A549 (cell line): Measurements from ENCODE around the gene WBP1L. TPM values are rescaled to one million over a fixed set of nuclear protein-coding genes. Genes with fewer than 3 reads are reported as not detected.

ENCODE experiments used
- ATAC-seq, 2 experiments: fragments of 200-7000 bp in 1 of 2; fragments of >200 bp in 1 of 2; cut with Nextera tagmentation in 1 of 2; cut with Tn5 transposase in 1 of 2; 3 replicates each; pipeline versions ENCODE4 v1.8.0 to v1.9.1; 2018 to 2020; ENCODE audit warnings: mild to moderate bottlenecking in 1 of 2, moderate library complexity in 1 of 2
- CTCF ChIA-PET: fragments of 300-600 bp; sonication (Branson Sonifier 250); formaldehyde crosslinking; extraction: SDS; loops from one replicate; lab custom pipeline; 2021; ENCODE audit warnings: antibody characterized with exemption, inconsistent platforms; lab: Yijun Ruan, JAX
- POLR2A ChIA-PET: fragments of 350-600 bp; formaldehyde crosslinking; extraction: SDS; loops from one replicate; lab custom pipeline; 2021; ENCODE audit warnings: antibody characterized with exemption, inconsistent platforms; lab: Yijun Ruan, JAX
- DNase-seq, 2 experiments: peaks; one replicate each; pipeline versions ENCODE4 v3.0.0 to v3.0.0-alpha.2; 2011 to 2016; ENCODE audit warnings: low read depth in 1 of 2, low spot score in 1 of 2
- FAIRE-seq: peaks from 2 replicates; lab custom pipeline; 2011; peaks lifted over from hg19 to GRCh38; lab: Jason Lieb, UNC
- H3K27ac ChIP-seq, 2 experiments: fragments of >200 bp; sonication (Bioruptor Twin); formaldehyde crosslinking; 3 replicates each; pipeline ENCODE4 v1.5.1; 2016 to 2017
- H3K4me1 ChIP-seq: fragments of >200 bp; sonication (Bioruptor Twin); formaldehyde crosslinking; 3 replicates; pipeline ENCODE4 v1.6.1; 2016
- H3K4me2 ChIP-seq: fragments of >200 bp; sonication (Bioruptor Twin); formaldehyde crosslinking; 3 replicates; pipeline ENCODE4 v1.6.1; 2016
- H3K4me3 ChIP-seq: fragments of >200 bp; sonication (Bioruptor Twin); formaldehyde crosslinking; 3 replicates; pipeline ENCODE4 v1.5.1; 2016
- H3K9me3 ChIP-seq: fragments of >200 bp; sonication (Bioruptor Twin); formaldehyde crosslinking; 3 replicates; pipeline ENCODE4 v1.6.1; 2016
- BHLHE40 ChIP-seq: IDR thresholded peaks from 2 replicates; pipeline ENCODE4 v1.6.1; 2012; ENCODE audit warnings: low read depth, low read length, inconsistent platforms
- CBX8 ChIP-seq: fragments of 200-600 bp; sonication (generic); IDR thresholded peaks from 2 replicates; pipeline ENCODE4 v1.6.1; 2016
- CEBPB ChIP-seq, 2 experiments: fragments of >200 bp in 1 of 2; sonication (Bioruptor Twin) in 1 of 2; formaldehyde crosslinking in 1 of 2; IDR thresholded peaks; 2 replicates each; pipeline ENCODE4 v1.6.1; 2012 to 2016
- CHD2 ChIP-seq: fragments of 150-350 bp; IDR thresholded peaks from 2 replicates; pipeline ENCODE4 v1.6.1; 2014; ENCODE audit warnings: low read length; ENCODE audit not compliant: partially characterized antibody
- FOSL2 ChIP-seq, 2 experiments: fragments of 450-650 bp in 1 of 2; fragments of >200 bp in 1 of 2; sonication (Bioruptor Twin) in 1 of 2; formaldehyde crosslinking; IDR thresholded peaks; 2 replicates each; pipeline versions ENCODE4 v1.5.0 to v1.6.1; 2016 to 2020; ENCODE audit warnings: mild to moderate bottlenecking in 1 of 2, moderate library complexity in 1 of 2
- FOXS1 ChIP-seq: fragments of 250-450 bp; sonication (Bioruptor Pico); IDR thresholded peaks from 2 replicates; pipeline ENCODE4 v1.5.0; 2020; ENCODE audit warnings: mild to moderate bottlenecking, moderate library complexity
- GATA3 ChIP-seq: IDR thresholded peaks from 2 replicates; pipeline ENCODE4 v1.6.1; 2012; ENCODE audit warnings: borderline replicate concordance
- HDAC2 ChIP-seq: fragments of 200-600 bp; sonication (generic); IDR thresholded peaks from 2 replicates; pipeline ENCODE4 v1.6.1; 2016
- HOXA7 ChIP-seq: fragments of 250-450 bp; sonication (Bioruptor Pico); IDR thresholded peaks from 2 replicates; pipeline ENCODE4 v1.5.0; 2020; ENCODE audit warnings: mild to moderate bottlenecking, moderate library complexity
- JUNB ChIP-seq: fragments of >200 bp; sonication (Bioruptor Twin); formaldehyde crosslinking; IDR thresholded peaks from 2 replicates; pipeline ENCODE4 v1.6.1; 2016
- KDM1A ChIP-seq: fragments of 200-600 bp; sonication (generic); IDR thresholded peaks from 2 replicates; pipeline ENCODE4 v1.6.1; 2016; ENCODE audit warnings: low read depth, mild to moderate bottlenecking
- MAFK ChIP-seq: fragments of 450-650 bp; IDR thresholded peaks from 2 replicates; pipeline ENCODE4 v1.6.1; 2014; ENCODE audit not compliant: partially characterized antibody
- NFE2L2 ChIP-seq: fragments of 150-350 bp; conservative IDR thresholded peaks from 2 replicates; pipeline ENCODE4 v1.6.1; 2014; ENCODE audit warnings: low read length
- NPAS2 ChIP-seq: fragments of 250-450 bp; sonication (Bioruptor Pico); IDR thresholded peaks from 2 replicates; pipeline ENCODE4 v1.8.0; 2022; ENCODE audit warnings: mild to moderate bottlenecking, moderate library complexity, borderline replicate concordance
- RARB ChIP-seq: fragments of 250-450 bp; sonication (Bioruptor Pico); IDR thresholded peaks from 2 replicates; pipeline ENCODE4 v1.8.0; 2021; ENCODE audit warnings: mild to moderate bottlenecking, moderate library complexity
- RFX5 ChIP-seq: fragments of 450-650 bp; IDR thresholded peaks from 2 replicates; pipeline ENCODE4 v1.7.1; 2014; ENCODE audit warnings: antibody characterized with exemption, mild to moderate bottlenecking, moderate library complexity
- ZC3H11A ChIP-seq: fragments of 450-650 bp; IDR thresholded peaks from 2 replicates; pipeline ENCODE4 v1.6.1; 2014; ENCODE audit warnings: antibody characterized with exemption, mild to moderate bottlenecking
- ZFP36 ChIP-seq: fragments of 450-650 bp; IDR thresholded peaks from 2 replicates; pipeline ENCODE4 v1.6.1; 2014; ENCODE audit warnings: borderline replicate concordance; ENCODE audit not compliant: partially characterized antibody
- ZNF302 ChIP-seq: fragments of 250-450 bp; sonication (Bioruptor Pico); IDR thresholded peaks from 2 replicates; pipeline ENCODE4 v1.9.0; 2021; ENCODE audit warnings: inconsistent platforms, mild to moderate bottlenecking, moderate library complexity
- ZSCAN20 ChIP-seq: fragments of 250-450 bp; sonication (Bioruptor Pico); IDR thresholded peaks from 2 replicates; pipeline ENCODE4 v1.8.0; 2022; ENCODE audit warnings: mild to moderate bottlenecking, moderate library complexity
- WGBS: methylation state at CpG from one replicate; pipeline ENCODE4 v1.1.6; 2017; ENCODE audit errors: missing lambda C conversion rate; 5-methylcytosine and 5-hydroxymethylcytosine counted together
- polyA plus RNA-seq, 4 experiments: library from polyadenylated mRNA; depleted of rRNA in 3 of 4; stranded (reverse); fragments of >200 nt; fragmentation: RNase III in 1 of 4; extraction: RNeasy Plus Mini Kit Qiagen cat#74134 plus additional on column Dnase treatment in 1 of 4; gene quantifications; 2 replicates in 3 of 4; 3 replicates in 1 of 4; pipeline ENCODE4 v1.2.3, GENCODE V29; 2011 to 2017
- TF ChIP-seq, protein P1 (sequence below): fragments of 250-450 bp; sonication (Bioruptor Pico); IDR thresholded peaks from 2 replicates; pipeline ENCODE4 v1.5.0; 2021; ENCODE audit warnings: mild to moderate bottlenecking, moderate library complexity, borderline replicate concordance
- TF ChIP-seq, protein P2 (sequence below): fragments of 200-600 bp; sonication (generic); IDR thresholded peaks from 2 replicates; pipeline ENCODE4 v1.6.1; 2016; ENCODE audit warnings: antibody characterized with exemption, mild to moderate bottlenecking, moderate library complexity
- TF ChIP-seq, protein P3 (sequence below): fragments of >200 bp; sonication (Bioruptor Twin); formaldehyde crosslinking; IDR thresholded peaks from 2 replicates; pipeline ENCODE4 v1.6.1; 2016

Gene WBP1L
- polyA plus RNA-seq, 2 of the 4 experiments (the other 2 are of a cell fraction) = 19.8 to 23.5 TPM

DNA sequence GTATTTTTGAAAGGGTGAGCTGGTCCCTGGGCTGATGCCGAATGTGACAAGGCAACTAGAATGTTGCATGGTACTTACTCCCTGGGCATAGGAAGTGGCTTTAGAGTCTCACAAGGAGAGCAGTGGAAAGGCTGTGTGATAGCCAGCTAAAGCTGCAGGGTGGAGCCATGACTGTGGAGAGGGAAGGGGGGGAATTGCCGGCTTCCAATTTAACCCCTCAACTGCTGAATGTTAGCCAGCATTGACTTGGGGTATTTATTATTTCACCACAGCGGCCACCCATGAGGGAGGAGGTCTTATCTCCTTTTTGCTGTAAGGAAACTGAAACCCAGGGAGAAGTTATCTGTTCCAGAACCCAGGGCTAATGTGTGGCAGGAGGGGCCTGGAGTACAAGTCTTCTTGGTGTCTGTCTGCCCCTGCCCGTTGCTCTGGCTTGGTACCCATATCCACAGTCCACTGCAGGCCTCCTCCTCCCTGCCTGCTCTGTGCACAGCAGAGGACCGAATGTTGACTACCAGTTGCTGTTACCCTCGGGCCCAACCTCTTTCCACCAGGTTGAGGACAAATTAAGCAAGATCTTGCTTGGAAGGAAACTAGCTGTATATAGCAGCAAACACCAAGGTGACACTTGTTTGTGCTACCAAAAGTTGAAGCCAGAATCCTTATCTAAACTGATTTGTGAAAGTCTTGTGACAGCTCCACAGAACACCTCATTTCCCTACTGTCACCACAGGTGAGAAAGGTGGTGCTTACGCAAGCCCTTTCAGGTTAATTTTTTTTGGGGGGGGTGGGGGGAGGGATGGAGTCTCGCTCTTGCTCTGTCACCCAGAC lies 37.6 kb downstream of the WBP1L start:
- H3K27ac ChIP-seq = no peak overlapping the region
- no peak for FAIRE-seq
- H3K4me1 ChIP-seq = peaks cover 10% of the 10 kb centered on the region; the same call in 1 of the 3 replicates
- DNase-seq = no peak
- ChIA-PET POLR2A (no interaction called here), CTCF (interaction anchor here (0.8 kb wide), 1 partner anchor 36 kb away, joined by 3 read pairs; no protein-coding TSS in a partner anchor)
- WGBS = 81% methylated on average over 8 of the region's 8 CpGs
- no peak overlapping the region for H3K4me2 ChIP-seq
- TF ChIP-seq, protein P1, sequence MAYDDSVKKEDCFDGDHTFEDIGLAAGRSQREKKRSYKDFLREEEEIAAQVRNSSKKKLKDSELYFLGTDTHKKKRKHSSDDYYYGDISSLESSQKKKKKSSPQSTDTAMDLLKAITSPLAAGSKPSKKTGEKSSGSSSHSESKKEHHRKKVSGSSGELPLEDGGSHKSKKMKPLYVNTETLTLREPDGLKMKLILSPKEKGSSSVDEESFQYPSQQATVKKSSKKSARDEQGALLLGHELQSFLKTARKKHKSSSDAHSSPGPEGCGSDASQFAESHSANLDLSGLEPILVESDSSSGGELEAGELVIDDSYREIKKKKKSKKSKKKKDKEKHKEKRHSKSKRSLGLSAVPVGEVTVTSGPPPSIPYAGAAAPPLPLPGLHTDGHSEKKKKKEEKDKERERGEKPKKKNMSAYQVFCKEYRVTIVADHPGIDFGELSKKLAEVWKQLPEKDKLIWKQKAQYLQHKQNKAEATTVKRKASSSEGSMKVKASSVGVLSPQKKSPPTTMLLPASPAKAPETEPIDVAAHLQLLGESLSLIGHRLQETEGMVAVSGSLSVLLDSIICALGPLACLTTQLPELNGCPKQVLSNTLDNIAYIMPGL (CRISPR knock-in tag) = no peak
- TF ChIP-seq FOSL2 (IDR thresholded peaks at IDR 0.05) (no peak), FOSL2 (CRISPR knock-in tag; IDR thresholded peaks at IDR 0.05) (no peak), CBX8 (no peak), CEBPB (IDR thresholded peaks at IDR 0.05) (no peak), RARB (CRISPR knock-in tag) (no peak), NFE2L2 (no peak), ZSCAN20 (no peak)
- H3K4me3 ChIP-seq = no peak overlapping the region
- 0 out of 6 replicates have a peak, but pooled peaks of 1 of the 2 experiments have one; percentile 15 for ATAC-seq
- no peaks in the 10 kb centered on the region for H3K9me3 ChIP-seq

DNA sequence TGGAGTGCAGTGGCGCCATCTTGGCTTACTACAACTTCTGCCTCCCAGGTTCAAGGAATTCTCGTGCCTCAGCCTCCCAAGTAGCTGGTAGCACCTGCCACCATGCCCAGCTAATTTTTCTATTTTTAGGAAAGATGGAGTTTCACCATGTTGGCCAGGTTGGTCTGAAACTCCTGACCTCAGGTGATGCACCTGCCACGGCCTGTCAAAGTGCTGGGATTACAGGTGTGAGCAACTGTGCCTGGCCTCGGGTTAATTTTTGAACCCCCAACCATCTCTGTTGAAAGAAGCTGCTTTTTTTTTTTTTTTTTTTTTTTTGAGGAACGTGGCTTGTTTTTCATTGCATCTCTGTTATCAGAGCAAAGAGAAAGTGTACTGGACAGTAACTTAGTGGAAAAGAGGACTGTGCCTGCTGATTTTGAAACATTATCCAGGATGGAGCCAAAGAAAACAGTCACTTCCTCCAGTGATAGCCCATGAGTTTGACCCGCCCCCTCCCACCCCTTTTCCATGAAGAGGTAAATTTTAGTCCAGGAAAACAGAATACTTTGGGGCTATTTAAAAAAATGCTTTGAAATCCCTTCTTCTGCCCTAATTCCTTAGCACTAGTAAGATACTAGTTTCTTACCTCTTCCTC lies 38.3 kb downstream of the WBP1L start:
- no peak for DNase-seq
- CTCF ChIA-PET = interaction anchor here (0.8 kb wide), 1 partner anchor 36 kb away, joined by 3 read pairs; no protein-coding TSS in a partner anchor
- POLR2A ChIA-PET = no interaction called here
- Histone ChIP-seq H3K4me3 (no peak overlapping the region), H3K9me3 (no peaks in the 10 kb centered on the region), H3K4me1 (peaks cover 7% of the 10 kb centered on the region; the same call in 1 of the 3 replicates), H3K27ac (no peak overlapping the region), H3K4me2 (no peak overlapping the region)
- 77% methylated on average over 6 of the region's 6 CpGs for WGBS
- FAIRE-seq = no peak
- TF ChIP-seq BHLHE40 = no peak
- TF ChIP-seq JUNB = no peak
- no peak for TF ChIP-seq FOXS1
- no peak for TF ChIP-seq CHD2
- no peak for TF ChIP-seq ZFP36
- no peak for TF ChIP-seq KDM1A
- no peak for ATAC-seq

GRCh38 chr10:102782673-102783551 lies 39.2 kb downstream of the WBP1L start:
- H3K9me3 ChIP-seq = no peaks in the 10 kb centered on the region
- DNase-seq (no peak), ATAC-seq (no peak; a peak in 1 of 6 replicates), FAIRE-seq (no peak)
- WGBS = 86% methylated on average over 18 of the region's 18 CpGs
- H3K4me1 ChIP-seq = 0 out of 3 replicates have a peak, but pooled peaks cover 6% of the 10 kb centered on the region
- CTCF ChIA-PET = interaction anchor here (2.0 kb wide), 1 partner anchor 53 kb away, joined by 4 read pairs; no protein-coding TSS in a partner anchor
- H3K27ac ChIP-seq = no peak overlapping the region
- no peak overlapping the region for H3K4me3 ChIP-seq
- POLR2A ChIA-PET = no interaction called here
- H3K4me2 ChIP-seq = no peak overlapping the region
- TF ChIP-seq GATA3 (no peak), NPAS2 (CRISPR knock-in tag) (no peak), RFX5 (no peak), MAFK (no peak), ZNF302 (CRISPR knock-in tag) (no peak), HDAC2 (no peak), HOXA7 (CRISPR knock-in tag) (no peak), ZC3H11A (no peak), RARB (CRISPR knock-in tag) (no peak)
- TF ChIP-seq, protein P2, sequence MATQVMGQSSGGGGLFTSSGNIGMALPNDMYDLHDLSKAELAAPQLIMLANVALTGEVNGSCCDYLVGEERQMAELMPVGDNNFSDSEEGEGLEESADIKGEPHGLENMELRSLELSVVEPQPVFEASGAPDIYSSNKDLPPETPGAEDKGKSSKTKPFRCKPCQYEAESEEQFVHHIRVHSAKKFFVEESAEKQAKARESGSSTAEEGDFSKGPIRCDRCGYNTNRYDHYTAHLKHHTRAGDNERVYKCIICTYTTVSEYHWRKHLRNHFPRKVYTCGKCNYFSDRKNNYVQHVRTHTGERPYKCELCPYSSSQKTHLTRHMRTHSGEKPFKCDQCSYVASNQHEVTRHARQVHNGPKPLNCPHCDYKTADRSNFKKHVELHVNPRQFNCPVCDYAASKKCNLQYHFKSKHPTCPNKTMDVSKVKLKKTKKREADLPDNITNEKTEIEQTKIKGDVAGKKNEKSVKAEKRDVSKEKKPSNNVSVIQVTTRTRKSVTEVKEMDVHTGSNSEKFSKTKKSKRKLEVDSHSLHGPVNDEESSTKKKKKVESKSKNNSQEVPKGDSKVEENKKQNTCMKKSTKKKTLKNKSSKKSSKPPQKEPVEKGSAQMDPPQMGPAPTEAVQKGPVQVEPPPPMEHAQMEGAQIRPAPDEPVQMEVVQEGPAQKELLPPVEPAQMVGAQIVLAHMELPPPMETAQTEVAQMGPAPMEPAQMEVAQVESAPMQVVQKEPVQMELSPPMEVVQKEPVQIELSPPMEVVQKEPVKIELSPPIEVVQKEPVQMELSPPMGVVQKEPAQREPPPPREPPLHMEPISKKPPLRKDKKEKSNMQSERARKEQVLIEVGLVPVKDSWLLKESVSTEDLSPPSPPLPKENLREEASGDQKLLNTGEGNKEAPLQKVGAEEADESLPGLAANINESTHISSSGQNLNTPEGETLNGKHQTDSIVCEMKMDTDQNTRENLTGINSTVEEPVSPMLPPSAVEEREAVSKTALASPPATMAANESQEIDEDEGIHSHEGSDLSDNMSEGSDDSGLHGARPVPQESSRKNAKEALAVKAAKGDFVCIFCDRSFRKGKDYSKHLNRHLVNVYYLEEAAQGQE = no peak
- TF ChIP-seq, protein P3, sequence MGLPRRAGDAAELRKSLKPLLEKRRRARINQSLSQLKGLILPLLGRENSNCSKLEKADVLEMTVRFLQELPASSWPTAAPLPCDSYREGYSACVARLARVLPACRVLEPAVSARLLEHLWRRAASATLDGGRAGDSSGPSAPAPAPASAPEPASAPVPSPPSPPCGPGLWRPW = no peak
- TF ChIP-seq, protein P1 (CRISPR knock-in tag) = no peak
